ENCODE results near the gene PDLIM1.

Gene PDLIM1

DNA sequence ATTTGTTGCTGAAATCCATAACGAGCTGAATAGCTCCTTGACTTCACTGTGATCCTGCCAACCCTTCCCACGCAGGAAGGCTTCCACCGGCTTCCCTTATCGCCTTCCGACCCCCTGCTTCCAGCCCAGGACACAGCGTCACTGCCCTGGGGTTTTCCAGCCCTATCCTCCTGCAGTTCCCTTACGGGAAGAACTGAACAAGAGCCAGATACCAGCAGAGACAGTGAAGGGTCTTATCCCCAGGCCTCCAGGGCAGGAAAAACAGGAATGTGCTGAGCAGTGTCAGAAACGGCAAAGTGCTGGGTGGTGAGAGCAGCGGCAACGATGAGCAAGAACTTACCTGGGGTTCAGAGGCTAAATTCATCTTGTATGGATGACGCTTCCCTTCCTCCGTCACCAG is 22.4 kb downstream of the PDLIM1 start:
- Histone ChIP-seq H3K9me3 (ENCODE audit: low read depth, low read length) (no peaks in the 10 kb centered on the region), H3K9ac (ENCODE audit: insufficient read length) (no peak overlapping the region), H3K4me3 (no peak overlapping the region), H3K27ac (no peak overlapping the region), H3K36me3 (ENCODE audit: insufficient read depth, low read length) (no peaks in the 10 kb centered on the region)
- DNase-seq (ENCODE audit: low read depth, low spot score), result no peak
- no peak for TF ChIP-seq EZH2 (IDR thresholded peaks at IDR 0.05)

- Histone ChIP-seq H3K27ac (no peak overlapping the region), H3K9ac (ENCODE audit: insufficient read length) (no peak overlapping the region), H3K4me3 (no peak overlapping the region), H3K36me3 (ENCODE audit: insufficient read depth, low read length) (no peaks in the 10 kb centered on the region), H3K9me3 (ENCODE audit: low read depth, low read length) (no peaks in the 10 kb centered on the region)
- no peak for DNase-seq (ENCODE audit: low read depth, low spot score)
- TF ChIP-seq FOXP2 (optimal IDR thresholded peaks at IDR 0.05; ENCODE audit: control extremely low read depth, extremely low read length, insufficient read depth) (no peak), POLR2AphosphoS5 (IDR thresholded peaks at IDR 0.05; ENCODE audit: borderline replicate concordance, low read depth, low read length) (no peak), EZH2 (IDR thresholded peaks at IDR 0.05) (no peak)
Measured at GRCh38 chr10:95267251-95267650, 23.6 kb downstream of the PDLIM1 start.

DNA sequence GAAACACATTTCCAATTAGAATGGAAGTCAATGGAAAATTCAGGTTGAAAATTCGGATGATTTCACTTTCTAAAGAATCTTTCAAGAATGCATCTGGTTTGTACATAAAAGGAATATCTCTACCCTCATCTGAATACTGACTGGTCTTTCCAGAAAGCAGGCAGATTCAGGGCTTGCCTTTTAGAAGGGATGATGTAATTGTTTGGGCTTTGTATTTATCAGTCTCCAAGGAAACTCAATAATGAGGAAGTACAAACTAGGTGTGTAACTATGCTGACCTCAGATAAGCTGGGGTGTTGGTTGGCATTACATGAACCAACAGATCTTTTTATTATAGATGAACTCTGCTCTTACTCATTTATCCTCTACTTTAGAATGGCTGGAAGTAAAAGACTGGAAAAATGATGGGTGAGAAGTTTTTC is 24.1 kb downstream of the PDLIM1 start:
- Histone ChIP-seq H3K4me3 (no peak overlapping the region), H3K27ac (no peak overlapping the region), H3K9ac (ENCODE audit: insufficient read length) (no peak overlapping the region), H3K36me3 (ENCODE audit: insufficient read depth, low read length) (no peaks in the 10 kb centered on the region), H3K9me3 (ENCODE audit: low read depth, low read length) (no peaks in the 10 kb centered on the region)
- TF ChIP-seq FOXP2 (optimal IDR thresholded peaks at IDR 0.05; ENCODE audit: control extremely low read depth, extremely low read length, insufficient read depth), result no peak
- TF ChIP-seq EZH2 (IDR thresholded peaks at IDR 0.05), result no peak
- TF ChIP-seq POLR2AphosphoS5 (IDR thresholded peaks at IDR 0.05; ENCODE audit: borderline replicate concordance, low read depth, low read length), result no peak
- no peak for DNase-seq (ENCODE audit: low read depth, low spot score)

DNA sequence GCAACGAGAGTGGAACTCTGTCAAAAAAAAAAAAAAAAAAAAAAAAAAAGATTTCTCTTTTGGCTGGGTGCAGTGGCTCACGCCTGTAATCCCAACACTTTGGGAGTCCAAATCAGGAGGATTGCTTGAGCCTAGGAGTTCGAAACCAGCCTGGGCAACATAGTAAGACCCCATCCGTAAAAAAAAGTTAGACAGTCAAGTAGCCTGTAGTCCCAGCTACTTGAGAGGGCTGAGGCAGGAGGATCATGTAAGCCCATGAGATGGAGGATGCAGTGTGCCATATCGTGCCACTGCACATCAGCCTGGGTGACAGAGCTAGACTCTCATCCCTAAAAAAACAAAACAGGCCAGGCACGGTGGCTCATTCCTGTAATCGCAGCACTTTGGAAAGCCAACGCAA is 25.2 kb downstream of the PDLIM1 start:
- Histone ChIP-seq H3K27ac (no peak overlapping the region), H3K36me3 (ENCODE audit: insufficient read depth, low read length) (no peaks in the 10 kb centered on the region), H3K4me3 (no peak overlapping the region), H3K9me3 (ENCODE audit: low read depth, low read length) (no peaks in the 10 kb centered on the region), H3K9ac (ENCODE audit: insufficient read length) (no peak overlapping the region)
- DNase-seq (ENCODE audit: low read depth, low spot score), result no peak
- TF ChIP-seq POLR2AphosphoS5 (IDR thresholded peaks at IDR 0.05; ENCODE audit: borderline replicate concordance, low read depth, low read length), result no peak
- no peak for TF ChIP-seq FOXP2 (optimal IDR thresholded peaks at IDR 0.05; ENCODE audit: control extremely low read depth, extremely low read length, insufficient read depth)
- no peak for TF ChIP-seq EZH2 (IDR thresholded peaks at IDR 0.05)

- TF ChIP-seq POLR2AphosphoS5 (IDR thresholded peaks at IDR 0.05; ENCODE audit: borderline replicate concordance, low read depth, low read length) (no peak), FOXP2 (optimal IDR thresholded peaks at IDR 0.05; ENCODE audit: control extremely low read depth, extremely low read length, insufficient read depth) (no peak), EZH2 (IDR thresholded peaks at IDR 0.05) (no peak)
- Histone ChIP-seq H3K9ac (ENCODE audit: insufficient read length) (no peak overlapping the region), H3K4me3 (no peak overlapping the region), H3K9me3 (ENCODE audit: low read depth, low read length) (no peaks in the 10 kb centered on the region), H3K36me3 (ENCODE audit: insufficient read depth, low read length) (no peaks in the 10 kb centered on the region), H3K27ac (no peak overlapping the region)
- no peak for DNase-seq (ENCODE audit: low read depth, low spot score)
Measured at GRCh38 chr10:95264227-95265051, 26.4 kb downstream of the PDLIM1 start.

DNA sequence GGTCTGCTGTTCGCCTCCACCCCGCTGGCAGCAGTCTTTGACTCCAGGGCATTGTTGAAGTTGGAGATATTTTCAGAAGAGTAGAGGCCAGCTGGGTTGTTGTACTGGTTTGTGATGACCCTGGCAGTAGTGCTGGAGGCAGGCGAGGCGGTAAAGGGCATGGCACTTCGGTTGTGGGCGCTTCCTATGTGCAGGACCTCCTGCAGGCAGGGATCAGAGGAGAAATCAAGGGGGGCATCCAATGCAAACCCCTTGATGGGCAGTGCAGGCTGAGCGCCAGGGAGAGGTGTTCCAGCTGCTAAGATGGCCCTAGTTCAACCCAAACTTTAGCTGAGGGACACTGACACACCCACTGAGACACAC is 27.0 kb downstream of the PDLIM1 start:
- Histone ChIP-seq H3K9ac (ENCODE audit: insufficient read length) (no peak overlapping the region), H3K9me3 (ENCODE audit: low read depth, low read length) (no peaks in the 10 kb centered on the region), H3K36me3 (ENCODE audit: insufficient read depth, low read length) (no peaks in the 10 kb centered on the region), H3K27ac (no peak overlapping the region), H3K4me3 (no peak overlapping the region)
- DNase-seq (ENCODE audit: low read depth, low spot score), result no peak
- TF ChIP-seq POLR2AphosphoS5 (IDR thresholded peaks at IDR 0.05; ENCODE audit: borderline replicate concordance, low read depth, low read length) (no peak), FOXP2 (optimal IDR thresholded peaks at IDR 0.05; ENCODE audit: control extremely low read depth, extremely low read length, insufficient read depth) (no peak), EZH2 (IDR thresholded peaks at IDR 0.05) (no peak)

- TF ChIP-seq EZH2 (IDR thresholded peaks at IDR 0.05) (no peak), POLR2AphosphoS5 (IDR thresholded peaks at IDR 0.05; ENCODE audit: borderline replicate concordance, low read depth, low read length) (no peak)
- Histone ChIP-seq H3K9me3 (ENCODE audit: low read depth, low read length) (no peaks in the 10 kb centered on the region), H3K9ac (ENCODE audit: insufficient read length) (no peak overlapping the region), H3K36me3 (ENCODE audit: insufficient read depth, low read length) (no peaks in the 10 kb centered on the region), H3K27ac (no peak overlapping the region), H3K4me3 (no peak overlapping the region)
- no peak for DNase-seq (ENCODE audit: low read depth, low spot score)
Measured at GRCh38 chr10:95262763-95263518, 27.9 kb downstream of the PDLIM1 start.

- TF ChIP-seq EZH2 (IDR thresholded peaks at IDR 0.05) (no peak), FOXP2 (optimal IDR thresholded peaks at IDR 0.05; ENCODE audit: control extremely low read depth, extremely low read length, insufficient read depth) (no peak), POLR2AphosphoS5 (IDR thresholded peaks at IDR 0.05; ENCODE audit: borderline replicate concordance, low read depth, low read length) (no peak)
Measured at GRCh38 chr10:95261926-95262325, 28.9 kb downstream of the PDLIM1 start.

More at GRCh38 chr10:95261926-95262325, 28.9 kb downstream of the PDLIM1 start:
- Histone ChIP-seq H3K4me3 (no peak overlapping the region), H3K36me3 (ENCODE audit: insufficient read depth, low read length) (no peaks in the 10 kb centered on the region), H3K27ac (no peak overlapping the region), H3K9me3 (ENCODE audit: low read depth, low read length) (no peaks in the 10 kb centered on the region), H3K9ac (ENCODE audit: insufficient read length) (no peak overlapping the region)
- no peak for DNase-seq (ENCODE audit: low read depth, low spot score)
